Type B pancreatic cell (in vitro differentiated cells): ENCODE measurements around the gene SHISA6. TPM values are rescaled to one million over a fixed set of nuclear protein-coding genes. Genes with fewer than 3 reads are reported as not detected.

Source experiments
- DNase-seq: peaks from one replicate; pipeline ENCODE4 v3.0.0; 2021; ENCODE audit warnings: mixed read lengths; ENCODE audit not compliant: unreplicated experiment; ENCODE audit errors: extremely low spot score
- H3K27ac Mint-ChIP-seq: 2 replicates; pipeline ENCODE4 v1.8.0; 2021; ENCODE audit warnings: mild to moderate bottlenecking, mixed read lengths
- H3K27me3 Mint-ChIP-seq: 2 replicates; pipeline ENCODE4 v1.8.0; 2021; ENCODE audit warnings: mixed read lengths
- H3K36me3 Mint-ChIP-seq: 2 replicates; pipeline ENCODE4 v1.8.0; 2021; ENCODE audit warnings: mixed read lengths
- H3K4me1 Mint-ChIP-seq: one replicate; pipeline ENCODE4 v1.8.0; 2021; ENCODE audit warnings: mixed read lengths; ENCODE audit not compliant: unreplicated experiment
- H3K4me3 Mint-ChIP-seq: 2 replicates; pipeline ENCODE4 v1.8.0; 2021; ENCODE audit warnings: mild to moderate bottlenecking, mixed read lengths
- H3K9me3 Mint-ChIP-seq: 2 replicates; pipeline ENCODE4 v1.8.0; 2021; ENCODE audit warnings: mixed read lengths
- total RNA-seq: library from RNA; stranded (reverse); gene quantifications from 2 replicates; pipeline ENCODE4 v1.2.1, GENCODE V29; 2021; ENCODE audit warnings: low replicate concordance
- TF ChIP-seq, protein P1 (sequence below): fragments of 200-600 bp; sonication (generic); conservative IDR thresholded peaks from 2 replicates; pipeline ENCODE4 v1.5.0; 2021; ENCODE audit warnings: antibody characterized with exemption, mild to moderate bottlenecking

The SHISA6 gene
- total RNA-seq, 1 donor from 2014 or later = 5.0 TPM

DNA sequence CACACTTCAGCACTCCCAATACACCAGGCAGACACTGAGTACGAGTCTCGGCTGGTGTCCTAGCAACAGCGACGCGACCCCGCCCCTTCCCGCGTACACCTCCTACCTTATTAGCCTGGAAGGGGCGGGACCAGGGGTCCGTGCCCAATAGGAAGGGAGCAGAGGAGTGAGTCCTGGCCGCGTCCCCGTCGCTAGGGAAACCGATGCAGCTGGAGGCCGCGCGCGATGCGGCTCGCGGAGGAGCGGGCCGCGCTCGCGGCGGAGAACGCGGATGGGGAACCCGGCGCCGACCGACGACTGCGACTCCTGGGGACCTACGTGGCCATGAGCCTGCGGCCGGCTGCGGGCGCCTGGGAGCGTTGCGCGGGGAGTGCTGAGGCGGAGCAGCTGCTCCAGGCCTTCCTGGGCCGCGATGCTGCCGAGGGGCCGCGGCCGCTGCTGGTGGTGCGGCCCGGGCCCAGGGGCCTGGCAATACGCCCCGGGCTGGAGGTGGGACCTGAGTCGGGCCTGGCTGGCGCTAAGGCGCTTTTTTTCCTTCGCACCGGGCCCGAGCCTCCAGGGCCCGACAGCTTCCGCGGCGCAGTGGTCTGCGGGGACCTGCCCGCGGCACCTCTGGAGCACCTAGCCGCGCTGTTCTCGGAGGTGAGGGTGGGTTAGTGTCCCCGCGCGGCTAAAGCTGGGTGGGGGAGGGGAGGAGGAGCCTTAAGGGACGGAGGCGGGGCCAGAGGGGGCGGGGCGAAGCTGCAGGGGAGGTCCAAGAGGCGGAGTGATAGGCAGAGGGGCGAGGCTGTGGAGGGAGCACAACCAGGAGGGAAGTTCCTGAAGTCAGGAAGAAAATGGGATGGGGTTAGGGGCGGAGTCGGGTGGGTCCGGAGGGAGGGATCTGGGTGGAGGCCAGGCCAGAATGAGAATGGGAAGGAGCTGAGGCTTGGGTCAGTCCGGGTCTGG lies 357.5 kb downstream of the SHISA6 start, which contains the start of gene DNAH9:
TSS of gene DNAH9 (plus strand) at position 197 of the 948 bp plus-strand sequence. CDS start at position 226, 29 bp downstream.
- H3K27ac Mint-ChIP-seq = peak within 1 kb of the TSS; percentile 68
- H3K36me3 Mint-ChIP-seq = no peaks in the 10 kb centered on the region
- peak within 1 kb of the TSS; percentile 86 for H3K4me3 Mint-ChIP-seq

DNA sequence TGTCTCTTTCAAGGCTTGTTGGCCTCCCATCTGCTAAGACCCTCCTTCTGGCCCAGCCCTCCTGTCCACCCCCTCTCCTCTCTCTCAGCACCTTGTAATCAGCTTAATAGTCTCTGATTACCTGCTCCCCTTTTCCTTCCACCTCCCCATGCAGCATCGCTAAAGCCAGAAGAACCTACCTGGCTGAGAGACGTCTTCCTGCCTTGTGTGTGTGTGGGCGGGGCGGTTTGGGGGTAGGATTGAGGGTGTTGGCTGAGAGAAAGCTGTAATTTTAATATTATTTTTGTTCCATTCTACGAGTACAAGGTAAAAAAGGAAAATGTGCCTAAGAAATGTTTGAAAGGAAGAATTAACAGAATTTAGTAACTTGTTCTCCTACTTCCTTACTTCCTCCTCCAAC lies 360.6 kb downstream of the SHISA6 start:
- Mint-ChIP-seq H3K27ac (no peak overlapping the region), H3K36me3 (no peaks in the 10 kb centered on the region), H3K4me3 (no peak overlapping the region), H3K27me3 (peaks cover 14% of the 10 kb centered on the region), H3K9me3 (no peaks in the 10 kb centered on the region), H3K4me1 (peaks cover 9% of the 10 kb centered on the region)
- TF ChIP-seq, protein P1, sequence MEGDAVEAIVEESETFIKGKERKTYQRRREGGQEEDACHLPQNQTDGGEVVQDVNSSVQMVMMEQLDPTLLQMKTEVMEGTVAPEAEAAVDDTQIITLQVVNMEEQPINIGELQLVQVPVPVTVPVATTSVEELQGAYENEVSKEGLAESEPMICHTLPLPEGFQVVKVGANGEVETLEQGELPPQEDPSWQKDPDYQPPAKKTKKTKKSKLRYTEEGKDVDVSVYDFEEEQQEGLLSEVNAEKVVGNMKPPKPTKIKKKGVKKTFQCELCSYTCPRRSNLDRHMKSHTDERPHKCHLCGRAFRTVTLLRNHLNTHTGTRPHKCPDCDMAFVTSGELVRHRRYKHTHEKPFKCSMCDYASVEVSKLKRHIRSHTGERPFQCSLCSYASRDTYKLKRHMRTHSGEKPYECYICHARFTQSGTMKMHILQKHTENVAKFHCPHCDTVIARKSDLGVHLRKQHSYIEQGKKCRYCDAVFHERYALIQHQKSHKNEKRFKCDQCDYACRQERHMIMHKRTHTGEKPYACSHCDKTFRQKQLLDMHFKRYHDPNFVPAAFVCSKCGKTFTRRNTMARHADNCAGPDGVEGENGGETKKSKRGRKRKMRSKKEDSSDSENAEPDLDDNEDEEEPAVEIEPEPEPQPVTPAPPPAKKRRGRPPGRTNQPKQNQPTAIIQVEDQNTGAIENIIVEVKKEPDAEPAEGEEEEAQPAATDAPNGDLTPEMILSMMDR = no peak
- no peak for DNase-seq

More for the DNA sequence above, 357.5 kb downstream of the SHISA6 start, which contains the start of gene DNAH9:
- H3K4me1 Mint-ChIP-seq = peaks cover 9% of the 10 kb centered on the region
- peaks cover 35% of the 10 kb centered on the region for H3K27me3 Mint-ChIP-seq
- peak; percentile 93 for DNase-seq
- TF ChIP-seq, protein P1 = no peak
- H3K9me3 Mint-ChIP-seq = no peaks in the 10 kb centered on the region

DNA sequence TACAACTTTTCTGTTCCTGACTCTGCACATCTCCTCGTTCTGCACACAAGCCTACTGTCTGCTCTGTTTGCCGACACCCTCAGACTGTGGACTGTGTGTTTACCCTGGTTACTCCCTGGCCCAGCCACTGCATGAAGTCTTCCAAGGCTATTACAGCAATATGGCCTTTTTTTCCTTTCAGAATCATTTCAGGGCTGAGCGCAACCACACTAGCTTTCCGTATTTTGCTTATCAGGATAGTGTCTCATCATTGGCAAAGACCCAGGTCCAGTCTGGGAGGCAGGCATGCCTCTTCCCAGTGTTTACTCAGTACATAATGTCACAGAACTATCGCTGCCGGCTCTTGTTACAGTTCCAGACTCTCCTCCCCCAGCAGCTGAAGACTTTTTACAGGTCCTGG lies 367.4 kb downstream of the SHISA6 start:
- Mint-ChIP-seq H3K4me3 (peak overlapping the region; percentile 46), H3K36me3 (no peaks in the 10 kb centered on the region), H3K27ac (peak overlapping the region; percentile 61), H3K9me3 (no peaks in the 10 kb centered on the region), H3K27me3 (no peaks in the 10 kb centered on the region), H3K4me1 (peaks cover 13% of the 10 kb centered on the region)
- no peak for DNase-seq
- TF ChIP-seq, protein P1 = no peak

DNA sequence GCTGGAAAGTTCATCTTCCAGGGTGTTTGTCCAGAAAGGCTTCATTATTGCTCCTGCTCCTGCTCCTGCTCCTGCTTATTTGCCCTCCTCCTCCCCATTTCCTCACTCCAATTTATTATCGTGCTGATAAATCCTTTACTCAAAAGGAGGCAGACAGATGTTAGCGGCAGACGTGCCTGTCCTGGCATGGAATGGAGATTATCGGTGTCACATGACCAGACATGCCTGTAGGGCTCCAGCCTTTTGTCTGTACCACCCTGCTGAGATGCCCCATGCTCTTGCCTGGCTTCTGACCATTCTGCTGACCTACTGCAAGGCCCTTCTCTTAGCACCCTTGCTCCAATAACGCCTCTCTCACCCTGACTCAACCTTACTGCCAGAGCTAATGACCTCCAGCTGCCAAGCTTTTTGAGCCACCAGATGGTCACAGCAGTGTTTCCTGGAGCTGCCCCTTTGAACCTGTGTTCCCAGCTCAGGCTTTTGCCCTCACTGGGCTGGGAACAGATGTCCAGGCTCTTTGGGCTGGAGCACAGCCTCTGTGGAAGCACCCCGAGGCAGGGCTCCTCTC lies 370.1 kb downstream of the SHISA6 start:
- Mint-ChIP-seq H3K4me1 (peaks cover 13% of the 10 kb centered on the region), H3K4me3 (no peak overlapping the region), H3K27ac (no peak overlapping the region), H3K9me3 (no peaks in the 10 kb centered on the region), H3K27me3 (no peaks in the 10 kb centered on the region), H3K36me3 (no peaks in the 10 kb centered on the region)
- TF ChIP-seq, protein P1 = no peak
- no peak for DNase-seq

DNA sequence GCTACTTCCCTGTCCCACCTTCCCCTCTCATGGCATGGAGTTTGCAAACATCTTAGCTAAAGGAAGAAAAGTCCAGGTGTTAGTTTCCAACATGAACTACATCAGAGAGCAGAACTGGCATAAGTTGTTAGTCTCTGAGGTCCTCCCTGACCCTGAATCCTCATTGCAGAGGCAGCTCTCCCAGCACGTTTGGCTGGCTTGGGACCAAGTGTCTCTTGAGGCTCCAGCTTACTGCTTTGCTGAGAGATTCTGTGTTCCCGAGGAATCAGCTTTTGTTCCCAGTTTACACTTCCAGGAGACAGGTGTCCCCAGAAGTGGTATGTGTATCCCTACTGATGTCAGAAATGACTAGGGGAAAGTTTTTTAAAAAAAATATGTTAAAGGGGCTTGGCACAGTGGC lies 371.9 kb downstream of the SHISA6 start:
- H3K27ac Mint-ChIP-seq = no peak overlapping the region
- H3K4me3 Mint-ChIP-seq = no peak overlapping the region
- DNase-seq = no peak
- H3K36me3 Mint-ChIP-seq = no peaks in the 10 kb centered on the region
- no peaks in the 10 kb centered on the region for H3K27me3 Mint-ChIP-seq
- H3K4me1 Mint-ChIP-seq = peaks cover 12% of the 10 kb centered on the region
- H3K9me3 Mint-ChIP-seq = no peaks in the 10 kb centered on the region
- TF ChIP-seq, protein P1 = no peak
